GM18907 (cell line): ENCODE measurements around the gene CNRIP1.

ENCODE experiments used
- ATAC-seq: cut with Tn5 transposase; IDR thresholded peaks from one replicate; pipeline ENCODE4 v1.9.1; 2021; ENCODE audit warnings: mild to moderate bottlenecking, moderate library complexity; ENCODE audit not compliant: unreplicated experiment

Gene CNRIP1

DNA sequence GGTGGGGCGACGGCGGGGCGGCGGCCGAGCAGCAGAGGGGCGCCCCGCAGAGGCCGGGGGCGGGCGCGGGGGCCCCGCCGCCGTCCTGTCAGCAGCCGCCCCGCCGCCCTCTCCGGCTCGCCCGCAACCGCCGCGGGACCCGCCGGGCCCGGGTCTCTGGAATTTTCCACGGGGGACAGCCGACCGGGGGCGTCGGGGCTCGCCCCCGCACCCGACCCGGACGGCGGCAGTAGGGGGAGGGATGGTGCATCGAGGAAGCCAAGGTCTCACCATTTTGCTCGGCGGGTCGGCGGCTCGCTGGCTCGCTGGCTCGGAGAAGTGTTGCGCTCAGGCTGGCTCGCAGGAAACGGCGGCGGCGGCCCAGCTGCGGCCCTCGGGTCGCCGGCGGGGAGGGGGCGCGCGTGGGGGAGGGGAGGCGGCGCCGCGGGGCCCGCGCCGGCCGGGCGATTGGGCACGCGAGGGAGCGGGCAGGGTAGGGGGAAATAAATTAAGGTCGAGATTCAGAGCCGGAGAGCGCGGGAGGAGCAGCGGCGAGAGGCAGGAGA, 67.8 kb downstream of the CNRIP1 start:
- ATAC-seq, result peak; percentile 14

DNA sequence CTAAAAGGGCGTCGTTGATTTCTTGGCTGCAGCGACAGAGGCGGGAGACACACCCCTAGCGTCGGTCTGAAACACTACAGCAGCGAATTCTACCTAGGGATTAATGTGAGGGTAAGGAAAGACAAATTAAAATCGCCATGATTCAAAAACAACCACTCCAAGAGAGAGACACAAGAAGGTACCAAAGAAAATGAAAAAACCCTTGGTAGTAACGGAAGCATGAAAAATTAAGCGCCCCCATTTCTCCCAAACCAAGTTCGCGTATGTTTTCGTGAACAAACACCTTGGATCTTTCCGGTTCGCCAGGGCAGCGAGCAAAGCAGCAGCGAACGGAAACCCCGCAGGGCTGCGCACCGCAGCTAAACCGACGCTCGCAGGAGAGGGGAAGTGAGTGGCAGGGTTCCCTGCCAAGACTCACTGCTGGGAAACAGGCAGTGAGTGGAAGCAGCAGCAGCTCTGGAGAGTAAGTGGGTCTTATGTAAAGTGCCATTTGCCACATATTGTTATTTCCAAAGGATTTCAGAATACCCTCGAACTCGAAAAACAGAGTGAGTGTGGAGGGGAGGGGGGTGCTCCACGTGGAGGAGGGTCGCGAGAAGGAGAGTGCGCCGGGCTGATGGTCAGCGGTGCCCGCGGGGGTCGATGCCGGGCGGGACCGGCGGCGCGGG, 68.4 kb downstream of the CNRIP1 start:
- peak; percentile 64 for ATAC-seq

- no peak for ATAC-seq
Observed at GRCh38 chr2:68250652-68251186, 69.0 kb downstream of the CNRIP1 start.

DNA sequence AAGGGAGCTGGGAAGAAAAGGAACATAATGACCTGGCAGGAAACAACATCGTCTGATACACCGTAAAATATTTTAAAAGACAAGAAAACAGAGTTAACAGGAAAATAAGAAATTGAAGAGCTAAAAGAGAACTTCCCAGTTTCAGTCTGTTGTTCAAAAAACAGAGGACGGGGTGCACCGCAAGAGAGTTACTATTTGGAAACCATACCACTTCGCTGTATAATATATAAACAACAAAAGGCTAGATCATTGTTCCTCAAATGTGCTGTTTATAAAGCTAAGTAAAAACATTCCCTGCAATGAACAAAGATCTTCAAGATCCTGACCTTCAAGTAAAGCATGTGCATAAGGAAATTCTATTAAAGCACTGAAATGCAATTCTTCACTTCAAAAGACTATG, 69.6 kb downstream of the CNRIP1 start:
- no peak for ATAC-seq

DNA sequence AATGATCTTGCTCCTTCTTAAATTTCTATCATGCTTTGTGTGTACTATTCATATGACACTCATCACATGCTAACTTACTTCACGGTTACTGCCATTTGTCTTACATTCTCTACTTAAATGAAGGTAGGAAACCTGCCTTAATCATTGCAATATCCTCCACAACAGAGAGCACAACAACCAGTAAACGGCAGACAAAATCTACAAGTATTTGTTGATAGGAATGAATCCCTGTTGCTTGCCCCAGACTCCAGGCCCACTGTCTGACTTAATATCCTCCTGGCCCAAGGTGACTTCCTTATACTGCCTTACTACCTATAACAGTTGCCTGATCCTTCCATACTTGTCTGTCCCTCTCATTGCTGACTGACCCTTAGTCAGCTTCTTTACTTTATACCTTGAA, 70.9 kb downstream of the CNRIP1 start:
- ATAC-seq, result no peak

DNA sequence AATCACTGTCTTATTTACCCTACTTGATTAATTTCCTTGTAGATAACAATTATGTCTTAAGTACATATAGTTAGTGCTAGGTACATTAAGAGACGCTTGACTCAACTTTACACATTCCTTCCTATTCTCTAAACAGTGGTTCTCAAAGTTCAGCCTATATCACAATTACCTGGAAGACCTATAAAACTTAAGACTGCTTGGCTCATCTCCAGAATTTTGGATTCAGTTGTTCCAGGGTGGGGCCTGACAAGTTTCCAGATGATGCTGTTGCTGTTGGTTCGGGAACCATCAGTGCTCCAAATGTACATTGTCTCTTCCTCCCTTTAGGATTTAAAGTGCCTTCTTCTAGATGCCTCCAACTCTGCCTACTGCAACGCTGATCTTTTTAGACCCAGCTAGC, 71.4 kb downstream of the CNRIP1 start:
- no peak for ATAC-seq

GRCh38 chr2:68246396-68246795, 73.4 kb downstream of the CNRIP1 start:
- ATAC-seq, result no peak

DNA sequence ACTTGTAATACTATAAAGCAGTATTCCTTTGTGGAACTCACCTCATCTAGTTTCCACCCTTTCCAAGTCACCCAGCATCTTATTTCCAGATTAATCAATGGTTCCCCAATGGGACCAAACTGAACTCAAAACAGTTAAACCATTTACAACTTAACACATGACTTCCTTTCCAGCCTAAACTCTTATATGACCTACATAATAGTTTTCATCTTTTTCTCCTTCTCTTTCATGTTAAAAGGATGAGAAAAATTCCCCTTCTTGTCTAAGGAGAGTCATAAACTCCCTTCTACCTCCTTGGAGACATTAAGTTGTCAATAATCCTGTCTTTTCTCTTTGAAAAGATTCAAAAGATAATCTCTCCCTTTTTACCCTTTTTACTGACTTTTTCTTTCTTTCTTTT, 74.1 kb downstream of the CNRIP1 start:
- no peak for ATAC-seq

GRCh38 chr2:68245066-68245465, 74.7 kb downstream of the CNRIP1 start:
- no peak for ATAC-seq

GRCh38 chr2:68244456-68244855, 75.3 kb downstream of the CNRIP1 start:
- ATAC-seq, result no peak
